Common myeloid progenitor, CD34-positive (primary cell): Measurements from ENCODE around the gene RSF1.

Experiments
- CTCF ChIA-PET: fragments of 350-600 bp; sonication (Branson Sonifier 250); formaldehyde crosslinking; loops from one replicate; lab custom pipeline; 2021; ENCODE audit warnings: antibody characterized with exemption; lab: Charles Lee
- POLR2A ChIA-PET: fragments of 350-600 bp; sonication (Branson Sonifier 250); formaldehyde crosslinking; loops from one replicate; lab custom pipeline; 2021; ENCODE audit warnings: antibody characterized with exemption; lab: Charles Lee
- DNase-seq, 3 donors: peaks; one replicate each; pipeline versions ENCODE4 v3.0.0 to v3.0.0-alpha.2; 2013
- H3K27ac ChIP-seq, 2 experiments: 1 replicate in 1 of 2; 2 replicates in 1 of 2; pipeline ENCODE4 v1.7.0; 2013; ENCODE audit warnings: inconsistent platforms in 2 of 2, low read length in 2 of 2, mild to moderate bottlenecking in 2 of 2, low read depth in 1 of 2, moderate library complexity in 1 of 2; ENCODE audit not compliant: severe bottlenecking in 2 of 2, insufficient read depth in 1 of 2, poor library complexity in 1 of 2
- H3K27me3 ChIP-seq, 5 experiments: replicated peaks in 2 of 5; 1 replicate in 3 of 5; 2 replicates in 2 of 5; pipeline versions ENCODE4 v1.6.1 to v1.7.0; 2013; ENCODE audit warnings: low read length in 4 of 5, mild to moderate bottlenecking in 2 of 5, moderate library complexity in 2 of 5, inconsistent platforms in 1 of 5; ENCODE audit not compliant: insufficient read depth in 5 of 5, control insufficient read depth in 4 of 5
- H3K36me3 ChIP-seq, 4 experiments: 1 replicate in 2 of 4; 2 replicates in 2 of 4; pipeline versions ENCODE4 v1.6.1 to v1.7.0; 2013; ENCODE audit warnings: low read length in 3 of 4, control low read depth in 1 of 4, mild to moderate bottlenecking in 1 of 4; ENCODE audit not compliant: control insufficient read depth in 4 of 4, insufficient read depth in 4 of 4
- H3K4me1 ChIP-seq, 4 experiments: 1 replicate in 3 of 4; 2 replicates in 1 of 4; pipeline versions ENCODE4 v1.6.1 to v1.7.1; 2013; ENCODE audit warnings: low read length in 3 of 4, mild to moderate bottlenecking in 3 of 4, control low read depth in 1 of 4, inconsistent platforms in 1 of 4, moderate library complexity in 1 of 4; ENCODE audit not compliant: control insufficient read depth in 4 of 4, insufficient read depth in 4 of 4; ENCODE audit errors: control extremely low read depth in 1 of 4
- H3K4me3 ChIP-seq, 7 experiments: 1 replicate in 4 of 7; 2 replicates in 3 of 7; pipeline versions ENCODE4 v1.5.1 to v1.7.0; 2013; ENCODE audit warnings: mild to moderate bottlenecking in 7 of 7, low read length in 6 of 7, moderate library complexity in 6 of 7, inconsistent platforms in 2 of 7, low read depth in 2 of 7, control low read depth in 1 of 7; ENCODE audit not compliant: insufficient read depth in 4 of 7, control insufficient read depth in 1 of 7; ENCODE audit errors: extremely low read depth in 1 of 7
- H3K9me3 ChIP-seq, 5 experiments: 1 replicate in 4 of 5; 2 replicates in 1 of 5; pipeline versions ENCODE4 v1.6.1 to v1.7.1; 2013; ENCODE audit warnings: low read length in 4 of 5, mild to moderate bottlenecking in 2 of 5, inconsistent platforms in 1 of 5, low read depth in 1 of 5, moderate library complexity in 1 of 5; ENCODE audit not compliant: control insufficient read depth in 4 of 5, insufficient read depth in 2 of 5; ENCODE audit errors: control extremely low read depth in 1 of 5
- WGBS: methylation state at CpG from one replicate; pipeline ENCODE4 v1.1.5; 2013; ENCODE audit not compliant: insufficient coverage; 5-methylcytosine and 5-hydroxymethylcytosine counted together

Gene RSF1

GRCh38 chr11:77821349-77821851 is 878 bp upstream of the RSF1 start:
- no peaks in the 10 kb centered on the region for H3K27me3 ChIP-seq
- peak overlapping the region; percentile 79 to 100 (median 100) for H3K4me3 ChIP-seq
- POLR2A ChIA-PET, result interaction anchor here (0.8 kb wide), 1 partner anchor 13 kb away, joined by 3 read pairs; no protein-coding TSS in a partner anchor
- H3K36me3 ChIP-seq, result peaks cover 0 to 3% (median 0%) of the 10 kb centered on the region in 4 experiments
- peak overlapping the region; percentile 72 to 84 for H3K27ac ChIP-seq
- WGBS, result 0% methylated on average over 12 of the region's 16 CpGs
- no peaks in the 10 kb centered on the region for H3K9me3 ChIP-seq
- H3K4me1 ChIP-seq, result peaks cover 13 to 36% (median 24%) of the 10 kb centered on the region in 4 experiments
- peak in 2 of 3 donors; percentile 17 to 28 for DNase-seq
- CTCF ChIA-PET, result no interaction called here

- H3K9me3 ChIP-seq, result peaks cover 0 to under 1% (median 0%) of the 10 kb centered on the region in 5 experiments
Observed at GRCh38 chr11:77819921-77820564, 479 bp downstream of the RSF1 start.

GRCh38 chr11:77819411-77819920 is 1.1 kb downstream of the RSF1 start:
- Histone ChIP-seq H3K36me3 (peaks cover 0 to 3% (median 0%) of the 10 kb centered on the region in 4 experiments), H3K9me3 (peaks cover 0 to 3% (median 0%) of the 10 kb centered on the region in 5 experiments), H3K4me1 (peaks cover 13 to 36% (median 24%) of the 10 kb centered on the region in 4 experiments), H3K27me3 (no peaks in the 10 kb centered on the region), H3K4me3 (peak overlapping the region; percentile 79 to 100 (median 100)), H3K27ac (peak overlapping the region; percentile 70 to 92)
- POLR2A ChIA-PET, result no interaction called here
- WGBS, result 0% methylated on average over 10 of the region's 19 CpGs
- DNase-seq, result peak; percentile 88 to 94 (median 90)
- CTCF ChIA-PET, result interaction anchor here (0.7 to 1.4 kb wide), 4 partner anchors 14 to 175 kb away, joined by 3 to 5 read pairs (median 4); partner anchors contain the start of gene INTS4

More at GRCh38 chr11:77819921-77820564, 479 bp downstream of the RSF1 start:
- no peak for DNase-seq
- WGBS, result 0% methylated on average over 37 of the region's 55 CpGs
- CTCF ChIA-PET, result interaction anchor here (0.7 to 1.4 kb wide), 4 partner anchors 13 to 174 kb away, joined by 3 to 5 read pairs (median 4); partner anchors contain the start of gene INTS4
- POLR2A ChIA-PET, result no interaction called here
- peaks cover 0 to 3% (median 0%) of the 10 kb centered on the region in 4 experiments for H3K36me3 ChIP-seq
- peaks cover 13 to 36% (median 24%) of the 10 kb centered on the region in 4 experiments for H3K4me1 ChIP-seq
- H3K27me3 ChIP-seq, result no peaks in the 10 kb centered on the region
- H3K27ac ChIP-seq, result peak overlapping the region; percentile 70 to 92
- H3K4me3 ChIP-seq, result peak overlapping the region; percentile 79 to 100 (median 100)

GRCh38 chr11:77815459-77815858 is 5.1 kb downstream of the RSF1 start:
- Histone ChIP-seq H3K36me3 (peaks cover 0 to 18% (median 5%) of the 10 kb centered on the region in 4 experiments), H3K4me1 (peaks cover 6 to 17% (median 12%) of the 10 kb centered on the region in 4 experiments), H3K9me3 (peaks cover 0 to 3% (median 0%) of the 10 kb centered on the region in 5 experiments), H3K27me3 (no peaks in the 10 kb centered on the region), H3K4me3 (no peak overlapping the region), H3K27ac (no peak overlapping the region)
- no peak for DNase-seq
- WGBS, result no CpG with 5 or more reads among the region's 1 CpG
- ChIA-PET POLR2A (no interaction called here), CTCF (no interaction called here)

- WGBS, result 100% methylated on average over 1 of the region's 3 CpGs
- DNase-seq, result peak in 2 of 3 donors; percentile 21 to 28
- Histone ChIP-seq H3K27ac (no peak overlapping the region), H3K4me1 (peaks cover 6 to 17% (median 12%) of the 10 kb centered on the region in 4 experiments), H3K36me3 (peaks cover 0 to 18% (median 6%) of the 10 kb centered on the region in 4 experiments), H3K9me3 (peaks cover 0 to 3% (median 0%) of the 10 kb centered on the region in 5 experiments), H3K27me3 (no peaks in the 10 kb centered on the region), H3K4me3 (no peak overlapping the region)
- POLR2A ChIA-PET, result no interaction called here
- CTCF ChIA-PET, result no interaction called here
Observed at GRCh38 chr11:77814848-77815247, 5.7 kb downstream of the RSF1 start.

- H3K4me3 ChIP-seq, result no peak overlapping the region
- ChIA-PET CTCF (no interaction called here), POLR2A (no interaction called here)
- peaks cover 0 to 18% (median 6%) of the 10 kb centered on the region in 4 experiments for H3K36me3 ChIP-seq
- no peak overlapping the region for H3K27ac ChIP-seq
- H3K4me1 ChIP-seq, result peaks cover 0 to 8% (median 2%) of the 10 kb centered on the region in 4 experiments
- no peaks in the 10 kb centered on the region for H3K27me3 ChIP-seq
- no peak for DNase-seq
- H3K9me3 ChIP-seq, result peaks cover 0 to 3% (median 0%) of the 10 kb centered on the region in 5 experiments
- WGBS, result over 99% methylated on average over 9 of the region's 9 CpGs
Observed at GRCh38 chr11:77813256-77813655, 7.3 kb downstream of the RSF1 start.
